NOMO-1 treated with dmso at 0.1 percent for 144 hours (cell line): ENCODE data around the gene ANKRD29.

Experiments used
- DNase-seq: peaks from one replicate; lab custom pipeline; 2025; ENCODE audit not compliant: unreplicated experiment; lab: John Stamatoyannopoulos, UW

ANKRD29 gene

DNA sequence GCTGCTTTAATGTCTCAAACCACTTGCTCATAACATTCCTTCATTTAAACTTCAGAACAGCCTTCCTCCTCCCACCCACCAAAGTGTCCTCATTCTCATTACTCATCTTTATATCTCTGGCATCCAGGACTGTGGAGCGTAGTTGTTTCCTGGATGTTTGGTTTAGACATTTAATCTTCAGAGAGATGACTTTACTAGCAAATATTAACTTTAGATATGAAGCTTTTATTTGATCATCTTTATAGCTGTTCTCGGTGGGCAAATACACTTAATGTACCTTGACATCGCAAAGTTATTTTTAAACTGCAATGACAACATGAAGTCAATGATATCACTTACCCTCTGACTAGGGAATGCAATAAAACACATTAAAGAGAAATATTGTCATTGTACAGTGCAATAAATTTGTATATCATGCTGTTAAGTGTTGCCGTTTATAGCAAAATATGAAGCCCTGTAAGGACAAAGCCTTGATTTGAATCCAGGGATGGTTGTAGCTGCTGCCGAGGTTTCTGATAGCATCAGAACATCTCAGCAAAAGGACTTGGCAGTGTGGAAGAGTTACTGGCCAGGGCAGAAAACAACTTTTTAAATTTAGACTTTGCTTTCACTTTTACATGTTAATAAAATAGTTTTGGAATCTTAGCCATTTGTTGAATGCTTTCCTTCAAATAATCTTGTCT, 21.9 kb upstream of the ANKRD29 start:
- no peak for DNase-seq

DNA sequence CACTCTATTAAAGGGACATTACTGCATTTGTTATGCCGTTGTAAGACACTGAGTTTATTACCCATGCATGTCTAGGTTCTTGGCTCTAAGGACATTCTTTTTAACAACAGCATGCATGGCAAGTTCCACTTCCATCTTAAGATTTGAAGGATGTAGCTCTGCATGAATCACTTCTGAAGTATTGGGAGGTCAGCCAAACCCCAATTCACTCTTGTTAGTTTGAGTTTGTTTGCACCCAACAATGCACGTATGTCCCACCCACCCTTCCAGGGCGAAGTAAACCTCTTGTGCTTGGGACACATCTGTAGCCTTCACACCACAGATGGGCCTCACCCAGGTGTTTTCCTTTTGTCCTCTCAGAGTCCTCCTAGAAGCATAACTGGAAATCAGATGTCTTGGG, 21.0 kb upstream of the ANKRD29 start:
- no peak for DNase-seq

DNA sequence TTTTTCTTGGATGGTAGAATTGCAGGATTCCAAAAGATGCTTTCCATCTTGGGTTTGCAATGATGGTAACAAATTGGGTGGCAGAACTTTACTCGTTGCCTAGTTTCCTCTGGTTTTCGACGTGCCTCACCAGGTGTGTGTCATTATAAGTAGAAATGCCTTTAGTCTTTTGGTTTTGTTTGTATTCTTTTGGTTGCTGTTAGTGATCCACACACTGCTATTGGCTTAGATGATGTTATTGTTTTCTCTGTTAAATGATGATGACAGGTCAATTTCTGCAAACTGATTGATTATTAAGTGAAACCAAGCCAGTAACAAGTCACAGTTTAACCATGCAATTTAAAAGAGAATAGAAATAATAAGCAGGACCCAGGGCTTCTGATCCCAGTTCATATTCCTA, 20.4 kb upstream of the ANKRD29 start:
- DNase-seq: no peak

DNA sequence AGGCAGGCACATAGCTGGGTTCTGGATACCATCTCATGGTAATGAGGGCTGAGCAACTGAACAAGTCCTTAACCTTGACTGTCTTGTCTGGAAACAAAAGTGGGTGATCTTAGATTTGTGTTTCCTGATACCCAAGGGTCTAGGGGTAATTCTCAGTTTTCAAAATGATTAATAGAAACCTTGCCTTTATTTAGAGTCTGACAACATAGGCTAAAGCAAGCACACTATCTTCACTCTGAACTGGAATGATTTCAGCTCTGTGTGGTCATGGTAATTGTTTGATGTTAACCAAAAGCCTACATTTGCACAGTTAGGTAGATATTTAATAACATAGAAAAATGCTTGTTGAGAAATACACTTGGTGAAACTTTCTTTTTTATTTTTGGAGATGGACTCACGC, 19.8 kb upstream of the ANKRD29 start:
- DNase-seq: no peak

DNA sequence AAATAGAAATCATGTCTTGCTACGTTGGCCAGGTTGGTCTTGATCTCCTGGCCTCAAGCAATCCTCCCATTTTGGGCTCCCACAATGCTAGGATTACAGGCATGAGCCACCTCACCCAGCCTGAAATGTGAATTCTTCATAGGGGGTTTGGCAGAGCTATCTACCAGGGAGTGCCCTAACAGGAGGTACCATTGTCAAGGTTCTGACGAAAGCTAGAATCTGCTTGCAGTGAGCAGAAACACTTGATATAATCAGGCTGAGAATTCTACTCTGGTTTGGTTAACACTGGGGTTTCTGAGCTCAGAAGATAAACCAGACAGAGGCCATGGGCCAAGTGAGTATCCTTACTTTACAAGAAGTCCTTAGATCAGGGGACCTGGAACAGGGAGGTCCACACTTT, 19.3 kb upstream of the ANKRD29 start:
- DNase-seq: no peak

DNA sequence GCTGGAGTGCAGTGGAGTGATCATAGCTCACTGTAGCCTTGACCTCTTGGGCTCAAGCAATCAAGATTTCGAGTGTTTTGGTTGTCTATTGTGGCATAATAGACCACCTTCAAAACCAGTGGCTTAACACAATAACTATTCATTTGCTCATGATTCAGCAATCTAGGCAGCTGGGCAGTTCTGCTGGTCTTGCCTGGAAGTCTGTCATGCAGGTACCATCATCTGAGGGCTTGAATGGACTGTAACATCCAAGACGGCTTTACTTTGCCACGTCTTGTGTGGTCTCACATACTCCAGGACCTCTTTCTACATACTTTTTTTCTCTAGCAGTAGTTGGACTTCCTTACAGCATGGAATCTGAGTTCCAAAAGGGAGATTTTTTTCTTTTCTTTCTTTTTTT, 13.2 kb upstream of the ANKRD29 start:
- no peak for DNase-seq

DNA sequence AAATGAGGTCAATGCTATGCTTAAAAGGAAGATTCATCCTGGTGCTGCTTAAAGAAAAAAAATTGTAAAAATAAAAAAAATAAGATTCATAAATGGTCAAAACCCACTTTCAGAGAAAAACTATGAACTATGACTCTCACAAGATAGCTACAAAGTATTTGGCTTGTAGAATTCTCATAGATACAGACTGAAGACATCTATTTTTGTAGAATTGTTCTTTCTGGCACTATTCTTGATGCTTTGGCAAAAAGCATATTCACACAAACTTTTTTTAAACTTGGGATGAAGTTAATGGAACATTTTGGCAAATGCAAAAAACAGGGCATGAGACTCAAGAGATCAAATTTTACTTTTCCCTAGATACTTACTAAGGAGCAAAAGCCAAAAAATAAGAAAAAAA, 12.5 kb upstream of the ANKRD29 start:
- no peak for DNase-seq

DNA sequence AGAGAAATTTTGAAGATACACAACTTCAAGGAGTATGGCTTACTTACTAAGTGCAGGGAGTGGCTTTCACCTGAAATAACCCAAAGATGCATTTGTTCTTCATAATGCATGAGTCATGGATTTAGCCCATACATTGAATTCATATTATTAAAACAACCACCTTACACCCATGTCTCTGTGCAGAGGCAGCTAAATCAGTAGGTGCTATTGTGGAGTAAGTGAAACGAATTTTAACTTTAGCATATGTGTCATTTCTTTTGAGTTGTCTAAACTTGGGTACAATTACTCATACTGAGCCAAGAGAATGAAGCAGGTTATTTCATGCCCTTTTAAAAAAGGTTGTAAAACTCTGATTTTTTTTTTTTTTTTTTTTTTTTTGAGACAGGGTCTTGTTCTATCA, 11.0 kb upstream of the ANKRD29 start:
- no peak for DNase-seq

DNA sequence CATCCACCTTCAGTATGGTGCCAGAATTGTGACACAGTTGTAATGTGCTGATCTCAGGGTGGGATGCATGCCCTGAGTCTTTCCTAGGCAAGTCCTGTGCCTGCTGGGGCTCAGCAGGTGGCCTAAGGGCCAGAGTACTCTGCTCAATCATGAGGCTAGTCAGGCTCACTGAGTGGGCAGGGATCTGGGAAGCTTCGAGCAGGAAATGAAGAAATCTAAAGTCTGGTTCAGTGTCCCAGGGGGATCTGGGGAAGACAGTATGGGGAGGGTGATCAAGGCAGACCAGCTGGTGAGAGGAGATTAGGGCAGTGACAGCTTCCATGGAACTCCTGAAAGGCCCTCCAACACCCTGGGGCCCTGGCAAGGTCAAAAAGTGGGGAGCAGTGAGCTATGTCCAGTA, 8.9 kb upstream of the ANKRD29 start:
- DNase-seq: no peak

DNA sequence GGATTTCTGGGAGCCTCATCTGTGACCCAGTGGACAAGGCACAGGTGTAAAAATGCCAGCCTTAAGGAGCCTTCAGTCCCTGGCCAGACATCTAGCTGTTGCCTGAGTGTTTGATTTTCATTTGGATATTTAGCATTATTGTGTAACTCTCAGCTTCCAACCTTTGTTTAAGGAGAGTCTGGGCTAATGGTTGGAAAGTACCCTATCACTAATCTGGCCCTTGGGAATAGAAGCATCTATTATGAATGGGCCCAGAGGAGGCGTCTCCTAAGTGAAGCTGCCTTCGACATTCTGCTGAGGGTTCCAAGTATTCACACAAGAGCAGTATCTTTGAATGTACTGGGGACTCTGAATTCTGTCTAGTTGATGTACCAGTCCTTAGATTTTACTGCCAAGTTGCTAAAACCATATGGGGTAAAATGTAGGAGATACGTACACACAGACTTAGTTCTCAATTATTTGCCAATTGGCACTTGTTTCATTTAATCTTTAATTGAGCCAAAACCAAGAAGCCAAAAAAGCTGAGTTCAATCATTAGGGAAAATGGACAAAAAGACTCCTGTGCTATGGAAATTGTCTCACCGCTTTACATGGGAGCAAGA, 7.2 kb upstream of the ANKRD29 start:
- no peak for DNase-seq

DNA sequence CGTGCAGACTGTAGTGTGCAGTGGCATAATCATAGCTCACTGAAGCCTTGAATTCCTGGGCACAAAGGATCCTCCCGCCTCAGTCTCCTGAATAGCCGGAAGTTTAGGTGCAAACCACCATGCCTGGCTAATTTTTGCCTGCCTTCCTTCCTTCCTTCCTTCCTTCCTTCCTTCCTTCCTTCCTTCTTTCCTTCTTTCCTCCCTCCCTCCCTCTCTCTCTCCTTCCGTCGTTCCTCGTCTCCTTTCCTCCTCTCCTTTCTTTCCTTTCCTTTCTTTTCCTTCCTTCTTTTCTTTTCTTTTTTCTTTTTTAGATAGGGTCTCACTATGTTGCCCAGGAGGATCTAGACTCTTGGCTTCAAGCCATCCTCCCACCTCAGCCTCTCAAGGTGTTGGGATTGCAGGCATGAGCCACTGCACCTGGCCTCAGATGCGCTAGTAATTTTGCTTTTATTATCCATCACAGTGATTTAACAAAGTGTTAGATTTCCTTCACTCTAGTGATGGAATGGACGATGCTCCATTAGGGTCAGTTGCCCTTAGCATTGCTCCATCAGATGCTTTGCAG, 6.6 kb upstream of the ANKRD29 start:
- no peak for DNase-seq

DNA sequence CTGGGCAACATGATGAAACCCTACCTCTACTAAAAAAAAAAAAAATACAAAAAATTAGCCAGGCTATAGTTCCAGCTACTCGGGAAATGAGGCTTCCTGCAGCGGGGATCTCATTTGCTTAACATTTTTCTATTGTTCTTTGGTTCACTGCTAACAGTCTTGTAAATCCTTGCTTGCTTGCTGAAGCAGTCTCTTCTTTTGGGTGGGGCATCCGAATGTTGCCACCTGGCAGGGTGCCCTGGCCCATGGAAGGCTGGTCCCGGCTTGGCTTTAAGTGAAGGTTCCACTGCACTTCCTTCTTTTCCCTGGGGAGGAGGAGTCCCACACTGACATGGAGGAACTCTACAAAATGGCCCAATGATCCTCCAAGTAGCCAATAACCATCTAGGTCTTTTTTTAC, 6.0 kb upstream of the ANKRD29 start:
- no peak for DNase-seq

DNA sequence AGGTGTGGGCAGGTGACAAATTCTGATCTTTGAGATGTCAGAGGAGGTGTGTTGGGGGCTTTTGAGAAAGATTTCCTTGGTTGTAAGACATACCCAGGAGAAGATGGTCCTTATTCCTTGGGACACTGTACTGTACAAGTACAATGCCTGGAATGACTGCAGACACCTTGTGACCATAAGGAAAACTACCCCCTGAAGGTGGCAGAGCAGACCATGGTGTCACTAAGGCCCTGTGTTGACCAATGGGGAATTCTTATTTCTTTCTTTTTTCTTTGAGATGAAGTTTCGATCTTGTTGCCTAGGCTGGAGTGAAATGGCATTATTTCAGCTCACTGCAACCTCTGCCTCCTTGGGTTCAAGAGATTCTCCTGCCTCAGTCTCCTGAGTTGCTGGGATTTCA, 4.4 kb upstream of the ANKRD29 start:
- no peak for DNase-seq

DNA sequence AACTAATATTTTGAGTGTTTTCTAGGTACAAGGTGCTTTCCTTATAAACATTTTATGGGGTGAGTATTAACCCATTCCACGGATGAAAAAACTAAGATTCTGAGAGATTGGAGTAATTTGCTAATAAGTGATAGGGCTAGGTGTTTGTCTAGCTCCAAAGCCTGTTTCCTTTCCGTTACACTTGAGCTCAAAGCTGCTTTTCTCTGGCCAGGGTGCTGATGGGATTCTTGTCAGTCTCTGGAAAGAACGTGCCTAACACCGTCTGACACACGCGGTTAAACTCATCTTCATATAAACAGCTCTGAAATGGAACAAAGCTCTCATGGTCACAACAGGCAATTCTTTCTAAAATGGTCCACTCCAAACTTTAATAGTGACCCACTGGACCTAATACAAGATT, 2.0 kb upstream of the ANKRD29 start:
- no peak for DNase-seq

DNA sequence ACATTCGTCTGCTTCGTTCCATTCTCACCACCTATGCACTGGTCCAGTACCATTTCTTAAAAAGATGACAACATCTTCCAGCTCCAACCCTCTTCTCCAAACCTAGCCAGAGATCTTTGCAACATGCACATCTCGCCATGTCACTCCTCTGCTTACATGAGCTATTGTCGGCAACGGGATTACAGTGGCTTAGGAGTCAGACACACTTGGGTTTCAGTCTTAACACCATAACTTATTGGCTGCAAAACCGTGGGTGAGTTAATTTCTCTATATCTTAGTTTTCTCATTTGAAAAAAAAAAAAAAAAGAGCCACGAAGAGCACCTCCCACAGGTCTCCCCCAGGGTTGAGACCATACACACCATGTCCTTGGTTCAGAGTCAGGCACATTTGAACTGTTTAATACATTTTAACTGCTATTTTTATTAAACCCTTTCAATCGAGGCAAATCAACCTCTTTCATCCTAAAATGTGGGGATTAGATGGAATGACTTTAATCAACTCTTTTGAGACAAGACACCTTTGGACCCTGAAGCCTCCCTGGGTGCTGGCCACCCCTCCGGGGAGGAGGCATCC, 889 bp downstream of the ANKRD29 start:
- no peak for DNase-seq

DNA sequence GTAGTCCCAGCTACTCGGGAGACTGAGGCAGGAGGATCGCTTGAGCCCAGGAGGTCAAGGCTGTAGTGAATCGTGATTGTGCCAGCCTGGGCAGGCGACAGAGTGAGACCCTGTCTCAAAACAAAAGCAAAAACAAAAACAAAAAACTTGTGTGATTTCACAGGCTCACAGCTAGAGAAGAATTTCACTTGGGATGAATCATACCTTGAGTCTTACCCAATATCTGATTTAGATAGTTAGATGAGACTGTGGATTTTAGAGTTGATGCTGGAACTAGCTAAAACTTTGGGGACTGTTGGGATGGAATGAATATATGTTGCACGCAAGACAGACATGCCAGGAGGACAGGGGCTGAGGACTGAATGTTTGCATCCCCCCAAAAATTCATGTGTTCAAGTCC, 4.4 kb downstream of the ANKRD29 start:
- DNase-seq: no peak

DNA sequence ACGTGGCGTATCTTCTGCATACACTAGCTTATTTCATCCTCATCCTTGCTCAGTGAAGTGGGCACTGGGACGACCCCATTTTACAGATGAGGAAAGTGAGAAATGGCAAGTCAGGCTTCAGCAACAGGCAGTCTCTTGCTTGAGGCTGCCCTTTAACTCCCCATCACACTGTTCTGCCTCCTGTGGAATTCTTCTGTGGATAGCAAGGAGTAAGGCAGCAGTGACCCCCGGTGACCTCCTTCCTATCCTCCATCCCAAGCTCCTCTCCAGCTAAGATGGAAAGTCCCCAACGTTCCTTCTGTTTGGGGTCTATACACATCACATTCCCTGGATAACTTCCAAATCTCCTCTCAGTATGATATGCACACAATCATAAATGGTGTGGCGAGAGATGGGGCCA, 10.5 kb downstream of the ANKRD29 start:
- DNase-seq: no peak

DNA sequence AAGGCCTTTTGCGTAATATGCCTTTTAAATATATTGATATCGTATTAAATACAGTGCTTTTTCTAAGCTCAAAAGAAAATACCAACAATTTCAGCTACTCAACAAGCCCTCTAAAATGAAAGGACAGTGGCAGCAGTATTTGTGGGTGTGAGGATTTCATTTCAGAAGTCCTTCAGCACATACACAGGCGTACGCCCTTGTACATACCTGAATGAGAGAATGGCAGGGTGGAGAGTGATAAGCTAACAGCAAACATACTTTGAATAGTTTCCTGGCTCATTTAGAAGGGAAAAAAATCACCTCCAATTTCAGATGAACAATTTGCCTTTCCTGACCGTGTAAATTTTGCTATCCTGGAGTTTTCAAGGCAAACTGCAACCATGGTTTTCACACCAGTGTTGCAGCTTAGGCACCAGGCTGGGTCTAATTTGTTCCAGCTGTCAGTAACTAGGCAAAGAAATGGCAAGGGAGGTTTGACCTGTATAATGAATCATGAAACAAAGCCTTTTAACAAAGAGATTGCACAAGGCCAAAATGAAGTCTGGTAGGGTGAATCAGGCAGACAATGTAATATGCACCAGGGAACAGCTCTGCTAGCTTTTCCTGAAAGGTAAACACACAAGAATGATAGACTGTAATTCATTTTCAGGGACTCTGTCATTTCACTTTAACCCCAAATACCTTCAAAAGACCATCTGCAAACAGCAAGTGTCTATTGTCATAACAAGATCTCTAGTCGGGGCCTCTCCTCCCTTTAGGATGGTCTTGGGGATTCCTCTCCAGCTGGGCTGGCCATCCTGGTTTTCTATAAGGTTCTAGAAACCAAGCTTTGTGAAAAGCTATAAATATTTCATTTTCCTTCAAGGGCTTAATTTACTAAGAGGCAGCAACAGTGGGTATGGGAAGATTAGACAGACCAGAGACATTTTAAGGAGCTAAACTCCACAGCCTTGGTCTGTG, 11.5 kb downstream of the ANKRD29 start:
- no peak for DNase-seq

DNA sequence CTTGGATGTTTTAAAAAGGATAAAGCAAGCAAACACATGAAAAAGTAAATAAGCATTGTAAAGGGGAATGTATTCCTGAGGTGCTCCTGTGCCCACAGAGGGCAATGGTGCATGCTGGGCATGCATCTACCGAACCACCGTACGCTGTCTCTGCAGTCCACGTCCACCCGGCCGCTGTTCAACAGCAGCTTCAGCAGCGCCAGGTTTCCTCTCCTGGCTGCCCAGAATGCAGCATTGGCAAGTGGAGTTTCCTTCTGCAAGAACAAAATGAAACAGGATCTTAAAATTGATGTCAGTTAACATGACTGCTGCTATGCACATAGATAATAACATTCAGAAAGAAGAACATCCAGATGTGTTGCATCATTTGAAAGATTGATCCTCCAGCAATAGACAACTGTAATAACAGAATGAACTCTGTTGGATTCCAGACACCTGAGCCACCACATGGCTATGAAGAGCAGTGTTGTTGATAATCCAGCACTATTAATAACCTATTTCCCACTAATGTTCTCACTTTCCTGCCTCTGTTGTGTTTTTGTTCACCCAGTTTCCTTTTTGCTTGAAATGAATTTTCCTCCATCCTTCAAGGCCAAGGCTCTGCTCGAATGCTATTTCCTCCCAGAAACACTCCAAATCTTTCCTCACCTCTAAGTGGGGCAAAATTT, 13.6 kb downstream of the ANKRD29 start:
- DNase-seq: no peak

DNA sequence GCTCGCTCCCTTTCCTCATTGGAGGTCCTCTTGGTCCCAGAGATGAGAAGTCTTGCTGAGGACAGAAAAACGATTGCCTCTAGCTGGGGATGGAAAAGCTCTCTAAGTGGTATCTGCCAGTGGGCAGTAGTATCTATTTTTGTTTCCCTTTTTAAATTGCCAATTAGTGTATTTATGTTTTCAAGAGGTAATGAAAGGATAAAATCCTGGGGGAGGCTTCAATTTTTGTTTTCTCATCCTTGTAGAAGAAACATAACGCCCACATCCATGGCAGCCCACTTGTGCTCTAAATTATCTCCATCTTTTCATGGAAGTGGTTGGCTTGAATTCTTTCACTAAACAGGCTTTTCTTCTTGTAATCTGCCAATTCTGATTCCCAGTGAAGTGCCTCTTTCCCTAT, 14.3 kb downstream of the ANKRD29 start:
- no peak for DNase-seq

DNA sequence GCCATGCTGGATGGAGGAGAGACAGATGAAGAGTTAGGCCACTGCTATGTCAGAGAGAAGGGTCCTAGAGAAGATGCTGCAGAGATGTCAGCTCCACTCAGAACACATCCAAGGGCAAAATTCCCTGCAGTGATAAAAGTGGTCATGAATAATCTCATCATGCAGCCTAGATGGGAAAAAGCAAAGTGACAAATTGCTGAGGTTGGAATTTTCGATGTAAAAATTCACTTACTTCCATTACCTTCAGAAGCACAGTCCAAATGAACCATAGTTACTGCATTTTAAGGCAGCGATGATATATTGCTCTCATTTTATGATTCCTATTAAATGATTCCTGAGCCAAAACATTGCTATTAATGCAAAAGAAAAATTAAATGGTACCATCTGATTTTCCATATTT, 16.4 kb downstream of the ANKRD29 start:
- DNase-seq: no peak
